SK-N-SH (cell line): ENCODE data around the gene ZNF677. TPM values are rescaled to one million over a fixed set of nuclear protein-coding genes. Genes with fewer than 3 reads are reported as not detected.

Source experiments
- CTCF ChIA-PET: fragments of 300-600, 350-600 bp; formaldehyde crosslinking; extraction: SDS; loops from one replicate; lab custom pipeline; 2021; lab: Yijun Ruan, JAX
- POLR2A ChIA-PET: fragments of 350-600 bp; sonication (Branson Sonifier 250); formaldehyde crosslinking; extraction: SDS; loops from one replicate; lab custom pipeline; 2020; ENCODE audit warnings: antibody characterized with exemption, inconsistent platforms; lab: Yijun Ruan, JAX
- DNase-seq: peaks from one replicate; pipeline ENCODE4 v3.0.0; 2012
- H2AFZ ChIP-seq: fragments of 200-600 bp; sonication (generic); 2 replicates; pipeline ENCODE4 v1.8.1; 2016; ENCODE audit warnings: antibody characterized with exemption, mild to moderate bottlenecking, low read depth
- H3F3A ChIP-seq: fragments of 200-600 bp; sonication (generic); replicated peaks from 2 replicates; pipeline ENCODE3; 2016; ENCODE audit warnings: antibody characterized with exemption, mild to moderate bottlenecking; ENCODE audit not compliant: insufficient read depth
- H3K27ac ChIP-seq, 2 experiments: fragments of 200-500 bp in 1 of 2; fragments of 200-600 bp in 1 of 2; sonication (Bioruptor generic) in 1 of 2; sonication (generic), shearing (Covaris generic) in 1 of 2; 2 replicates each; pipeline versions ENCODE4 v1.5.1 to v1.6.1; 2014 to 2016; ENCODE audit warnings: low read depth in 2 of 2, inconsistent platforms in 1 of 2, low read length in 1 of 2, mild to moderate bottlenecking in 1 of 2, mixed read lengths in 1 of 2
- H3K27me3 ChIP-seq: fragments of 200-600 bp; sonication (generic), shearing (Covaris generic); 2 replicates; pipeline ENCODE4 v1.6.1; 2016; ENCODE audit warnings: mixed run types; ENCODE audit not compliant: insufficient read depth
- H3K36me3 ChIP-seq, 2 experiments: fragments of 200-500 bp in 1 of 2; fragments of 200-600 bp in 1 of 2; sonication (Bioruptor generic) in 1 of 2; sonication (generic) in 1 of 2; replicated peaks in 1 of 2; 2 replicates each; pipeline versions ENCODE3 to v1.5.1; 2014 to 2016; ENCODE audit warnings: low read length in 1 of 2, mild to moderate bottlenecking in 1 of 2; ENCODE audit not compliant: insufficient read depth in 2 of 2, control insufficient read depth in 1 of 2
- H3K4me1 ChIP-seq, 2 experiments: fragments of 200-500 bp in 1 of 2; fragments of 200-600 bp in 1 of 2; sonication (Bioruptor generic) in 1 of 2; sonication (generic), shearing (Covaris generic) in 1 of 2; 2 replicates each; pipeline versions ENCODE4 v1.5.1 to v1.6.1; 2014 to 2016; ENCODE audit warnings: low read depth in 1 of 2, low read length in 1 of 2, mixed run types in 1 of 2; ENCODE audit not compliant: insufficient read depth in 2 of 2, control insufficient read depth in 1 of 2
- H3K4me2 ChIP-seq: fragments of 200-600 bp; sonication (generic), shearing (Covaris generic); 2 replicates; pipeline ENCODE4 v1.6.1; 2017; ENCODE audit warnings: mixed run types
- H3K4me3 ChIP-seq, 2 experiments: fragments of 200-500 bp in 1 of 2; fragments of 200-600 bp in 1 of 2; sonication (Bioruptor generic) in 1 of 2; sonication (generic), shearing (Covaris generic) in 1 of 2; 2 replicates each; pipeline versions ENCODE4 v1.5.1 to v1.8.1; 2014 to 2016; ENCODE audit warnings: low read depth in 2 of 2, inconsistent platforms in 1 of 2, low read length in 1 of 2, mild to moderate bottlenecking in 1 of 2, mixed read lengths in 1 of 2, moderate library complexity in 1 of 2
- H3K79me2 ChIP-seq: fragments of 200-600 bp; sonication (generic); 2 replicates; pipeline ENCODE4 v1.8.1; 2017; ENCODE audit warnings: mild to moderate bottlenecking; ENCODE audit not compliant: insufficient read depth
- H3K9ac ChIP-seq: fragments of 200-600 bp; sonication (generic); 2 replicates; pipeline ENCODE4 v1.6.1; 2017; ENCODE audit warnings: mixed run types
- H3K9me2 ChIP-seq: fragments of 200-600 bp; sonication (generic); 2 replicates; pipeline ENCODE4 v1.6.1; 2017; ENCODE audit warnings: mixed run types
- H3K9me3 ChIP-seq: fragments of 200-600 bp; sonication (generic); 2 replicates; pipeline ENCODE4 v1.6.1; 2017; ENCODE audit warnings: mixed run types, mild to moderate bottlenecking, moderate library complexity
- H4K20me1 ChIP-seq: fragments of 200-600 bp; sonication (generic); 2 replicates; pipeline ENCODE4 v1.6.1; 2017; ENCODE audit warnings: mild to moderate bottlenecking, mixed run types; ENCODE audit not compliant: insufficient read depth
- CHD2 ChIP-seq: fragments of 150-350 bp; IDR thresholded peaks from 2 replicates; pipeline ENCODE4 v1.6.1; 2018; ENCODE audit warnings: low read length; ENCODE audit not compliant: partially characterized antibody
- CTCF ChIP-seq: fragments of 200-600 bp; sonication (generic); IDR thresholded peaks from 2 replicates; pipeline ENCODE4 v1.6.1; 2017; ENCODE audit warnings: antibody characterized with exemption, mild to moderate bottlenecking, moderate library complexity
- ELF1 ChIP-seq: IDR thresholded peaks from 2 replicates; pipeline ENCODE4 v1.4.0; 2012
- EP300 ChIP-seq, 2 experiments: IDR thresholded peaks; 2 replicates each; pipeline versions ENCODE4 v1.4.0 to v1.6.1; 2012; ENCODE audit warnings: borderline replicate concordance in 1 of 2, low read depth in 1 of 2, low read length in 1 of 2
- EZH2phosphoT487 ChIP-seq: fragments of 200-600 bp; sonication (generic); IDR thresholded peaks from 2 replicates; pipeline ENCODE4 v1.6.1; 2017; ENCODE audit warnings: low read depth, mixed run types, mild to moderate bottlenecking, antibody characterized with exemption, moderate library complexity, borderline replicate concordance
- FOSL2 ChIP-seq: IDR thresholded peaks from 2 replicates; pipeline ENCODE4 v1.4.0; 2012; ENCODE audit warnings: low read depth, mild to moderate bottlenecking, moderate library complexity, borderline replicate concordance
- FOXJ3 ChIP-seq: sonication (generic); formaldehyde crosslinking; IDR thresholded peaks from 2 replicates; pipeline ENCODE4 v1.5.1; 2020; ENCODE audit warnings: mild to moderate bottlenecking, missing genetic modification reagents
- FOXM1 ChIP-seq: IDR thresholded peaks from 2 replicates; pipeline ENCODE4 v1.4.0; 2012; ENCODE audit warnings: low read depth, mild to moderate bottlenecking
- GABPA ChIP-seq: IDR thresholded peaks from 2 replicates; pipeline ENCODE4 v1.4.0; 2012; ENCODE audit warnings: low read depth, mild to moderate bottlenecking
- GATA2 ChIP-seq: sonication (generic); formaldehyde crosslinking; IDR thresholded peaks from 2 replicates; pipeline ENCODE4 v1.5.0; 2020; ENCODE audit warnings: mild to moderate bottlenecking, missing genetic modification reagents
- IRF3 ChIP-seq: fragments of 150-350 bp; IDR thresholded peaks from 2 replicates; pipeline ENCODE4 v1.6.1; 2016; ENCODE audit warnings: mild to moderate bottlenecking, low read depth, low read length
- MXI1 ChIP-seq: IDR thresholded peaks from 2 replicates; pipeline ENCODE4 v1.6.1; 2012; ENCODE audit warnings: mild to moderate bottlenecking, low read depth, low read length, improper control_type of control experiment
- NFIC ChIP-seq: IDR thresholded peaks from 2 replicates; pipeline ENCODE4 v1.4.0; 2012; ENCODE audit warnings: borderline replicate concordance
- NRF1 ChIP-seq: IDR thresholded peaks from 2 replicates; pipeline ENCODE4 v1.6.1; 2012; ENCODE audit warnings: low read depth, mild to moderate bottlenecking, low read length
- POLR2AphosphoS5 ChIP-seq: IDR thresholded peaks from 2 replicates; pipeline ENCODE4 v1.6.1; 2012; ENCODE audit warnings: low read depth, low read length
- RAD21 ChIP-seq: IDR thresholded peaks from 2 replicates; pipeline ENCODE4 v1.6.1; 2012; ENCODE audit warnings: mild to moderate bottlenecking, low read length
- RFX5 ChIP-seq: IDR thresholded peaks from 2 replicates; pipeline ENCODE4 v1.6.1; 2012; ENCODE audit warnings: mild to moderate bottlenecking, improper control_type of control experiment, low read length
- SMC3 ChIP-seq: IDR thresholded peaks from 2 replicates; pipeline ENCODE4 v1.6.1; 2012; ENCODE audit warnings: low read depth, low read length, improper control_type of control experiment
- TAF1 ChIP-seq: IDR thresholded peaks from 2 replicates; pipeline ENCODE4 v1.6.1; 2012; ENCODE audit warnings: low read depth, mild to moderate bottlenecking, low read length, moderate library complexity, borderline replicate concordance
- TEAD4 ChIP-seq: IDR thresholded peaks from 2 replicates; pipeline ENCODE4 v1.4.0; 2012; ENCODE audit warnings: mild to moderate bottlenecking, borderline replicate concordance; ENCODE audit not compliant: insufficient read depth
- USF2 ChIP-seq: fragments of 150-350 bp; IDR thresholded peaks from 2 replicates; pipeline ENCODE4 v1.6.1; 2017; ENCODE audit warnings: antibody characterized with exemption, low read length, low read depth, borderline replicate concordance
- WGBS: methylation state at CpG from one replicate; pipeline ENCODE4 v1.1.6; 2017; ENCODE audit warnings: low lambda C conversion rate; 5-methylcytosine and 5-hydroxymethylcytosine counted together
- polyA plus RNA-seq, 3 experiments: library from polyadenylated mRNA; depleted of rRNA; stranded (reverse); fragments of >200 nt; gene quantifications; 2 replicates each; pipeline ENCODE4 v1.2.3, GENCODE V29; 2012

Gene ZNF677
- polyA plus RNA-seq, 1 of the 3 experiments (the other 2 are of a cell fraction) = 6.8 TPM

GRCh38 chr19:53294786-53295441, 40.2 kb upstream of the ZNF677 start:
- no peak for DNase-seq
- Histone ChIP-seq H3K4me3 (no peak overlapping the region), H3K4me1 (no peaks in the 10 kb centered on the region), H4K20me1 (no peaks in the 10 kb centered on the region), H3K79me2 (no peaks in the 10 kb centered on the region), H3K4me2 (no peak overlapping the region), H3K9me2 (no peaks in the 10 kb centered on the region), H3K9me3 (peaks cover 9% of the 10 kb centered on the region; the same call in 1 of the 2 replicates), H3K27me3 (no peaks in the 10 kb centered on the region), H3F3A (no peaks in the 10 kb centered on the region), H3K36me3 (no peaks in the 10 kb centered on the region), H2AFZ (no peak overlapping the region), H3K27ac (no peak overlapping the region), H3K9ac (no peak overlapping the region)
- CTCF ChIA-PET = interaction anchor here (0.9 kb wide), 1 partner anchor 13 kb away, joined by 3 read pairs; no protein-coding TSS in a partner anchor
- no peak for TF ChIP-seq ELF1
- no peak for TF ChIP-seq MXI1
- TF ChIP-seq FOXM1 = no peak
- no peak for TF ChIP-seq RAD21
- TF ChIP-seq GABPA = no peak
- TF ChIP-seq IRF3 = no peak
- no peak for TF ChIP-seq FOSL2
- TF ChIP-seq GATA2 (CRISPR knock-in tag) = no peak
- no peak for TF ChIP-seq NFIC
- POLR2A ChIA-PET = interaction anchor here (0.6 kb wide), 1 partner anchor 38 kb away, joined by 3 read pairs; the partner anchor contains the start of gene ZNF845
- WGBS = 4% methylated on average over 7 of the region's 7 CpGs

- Histone ChIP-seq H3K27ac (no peak overlapping the region), H3K4me2 (no peak overlapping the region), H4K20me1 (no peaks in the 10 kb centered on the region), H3K9ac (no peak overlapping the region), H3K4me3 (no peak overlapping the region), H3K4me1 (no peaks in the 10 kb centered on the region), H3K9me2 (no peaks in the 10 kb centered on the region), H2AFZ (no peak overlapping the region), H3K79me2 (no peaks in the 10 kb centered on the region), H3K9me3 (peaks cover 9% of the 10 kb centered on the region; the same call in 1 of the 2 replicates), H3K27me3 (no peaks in the 10 kb centered on the region), H3F3A (no peaks in the 10 kb centered on the region), H3K36me3 (no peaks in the 10 kb centered on the region)
- CTCF ChIA-PET = no interaction called here
- 50% methylated on average over 41 of the region's 47 CpGs for WGBS
- DNase-seq = no peak
- POLR2A ChIA-PET = no interaction called here
- TF ChIP-seq CHD2 (no peak), CTCF (no peak), TAF1 (no peak), EZH2phosphoT487 (no peak), TEAD4 (no peak), NFIC (no peak), FOXJ3 (CRISPR knock-in tag) (no peak), NRF1 (no peak), EP300 (IDR thresholded peaks at IDR 0.05; ENCODE audit: borderline replicate concordance in 1 of 2, low read depth in 1 of 2, low read length in 1 of 2) (no peak), IRF3 (no peak), POLR2AphosphoS5 (no peak), USF2 (no peak), MXI1 (no peak), RFX5 (no peak), SMC3 (no peak), FOSL2 (no peak)
Measured at GRCh38 chr19:53290758-53291549, 36.3 kb upstream of the ZNF677 start.
